ENCODE results near the gene PRELID2.

PRELID2 gene

DNA sequence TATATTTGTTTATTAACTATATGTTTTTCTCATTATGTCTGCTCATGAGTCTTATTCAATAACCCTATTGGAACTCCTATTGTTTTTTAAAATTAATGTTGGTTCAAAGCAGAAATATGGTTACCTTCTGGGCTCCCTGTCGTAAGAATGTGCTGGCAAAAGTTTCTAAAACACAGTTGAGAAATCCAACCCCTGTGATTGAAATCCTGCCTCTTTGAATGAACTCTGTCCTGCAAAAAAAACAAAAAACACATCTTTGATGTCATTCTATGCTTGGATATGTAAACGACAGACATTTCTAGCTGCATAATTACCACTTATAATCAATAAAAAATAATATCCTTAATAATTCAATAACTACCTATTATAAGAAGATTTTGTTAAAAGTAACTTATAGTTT, 38.8 kb downstream of the PRELID2 start:
- no peak for DNase-seq (ENCODE audit: low spot score)

DNA sequence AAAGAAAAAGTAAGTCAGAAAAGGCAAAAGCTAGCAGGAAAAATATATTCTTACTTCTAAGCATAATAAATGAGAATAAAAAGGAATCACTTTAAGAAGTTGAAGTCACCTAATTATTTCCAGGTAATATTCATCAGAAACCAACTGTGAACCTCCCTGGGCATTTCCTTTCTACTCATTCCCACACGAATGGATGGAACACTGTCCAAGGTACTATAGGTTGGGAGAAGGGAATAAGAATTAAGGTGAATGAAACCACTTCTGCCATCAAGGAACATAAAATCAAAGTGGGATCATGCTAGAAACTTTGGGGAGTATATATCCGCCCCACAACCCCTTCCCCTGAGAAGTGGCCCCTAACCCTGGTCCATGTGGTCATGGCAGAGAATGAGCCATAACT, 41.6 kb downstream of the PRELID2 start:
- no peak for DNase-seq (ENCODE audit: low spot score)

DNA sequence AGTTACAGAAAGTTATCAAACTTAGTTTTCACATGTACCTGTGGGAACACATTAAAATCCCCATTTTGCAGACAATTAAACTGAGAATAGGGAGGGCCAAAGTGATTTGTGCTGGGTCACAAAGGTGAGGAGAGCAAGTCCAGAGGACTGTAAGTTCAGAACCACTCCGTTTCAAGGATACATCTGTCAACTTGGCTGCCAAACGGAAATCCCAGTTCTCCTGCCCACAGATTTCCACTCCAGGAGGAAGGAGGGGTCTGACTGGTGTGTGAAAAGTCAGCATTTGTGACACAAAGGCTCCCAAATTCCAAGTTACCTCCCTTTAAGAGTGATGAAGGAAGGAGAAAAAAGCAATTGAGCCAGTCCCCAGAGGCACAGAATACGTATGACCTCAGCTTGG, 42.3 kb downstream of the PRELID2 start:
- no peak for DNase-seq (ENCODE audit: low spot score)

DNA sequence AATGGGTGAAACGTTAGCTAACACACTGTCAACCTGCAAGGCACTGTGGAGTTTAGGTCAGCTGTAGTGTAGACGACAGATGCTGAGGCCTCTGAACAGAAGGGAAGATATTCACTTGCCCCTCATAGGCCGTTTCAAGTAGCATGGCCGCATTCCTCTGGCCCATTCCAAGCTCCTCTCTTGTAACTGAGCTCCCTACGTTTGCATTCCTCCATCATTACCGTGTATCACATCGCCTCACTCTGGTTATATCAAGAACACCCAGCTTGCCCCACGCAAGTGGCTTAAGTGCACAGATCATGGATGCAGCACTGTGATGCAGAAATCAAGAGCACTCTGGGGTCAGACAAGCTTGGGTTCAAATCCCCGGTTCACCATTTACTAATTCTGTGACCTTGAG, 43.3 kb downstream of the PRELID2 start:
- DNase-seq (ENCODE audit: low spot score): no peak

DNA sequence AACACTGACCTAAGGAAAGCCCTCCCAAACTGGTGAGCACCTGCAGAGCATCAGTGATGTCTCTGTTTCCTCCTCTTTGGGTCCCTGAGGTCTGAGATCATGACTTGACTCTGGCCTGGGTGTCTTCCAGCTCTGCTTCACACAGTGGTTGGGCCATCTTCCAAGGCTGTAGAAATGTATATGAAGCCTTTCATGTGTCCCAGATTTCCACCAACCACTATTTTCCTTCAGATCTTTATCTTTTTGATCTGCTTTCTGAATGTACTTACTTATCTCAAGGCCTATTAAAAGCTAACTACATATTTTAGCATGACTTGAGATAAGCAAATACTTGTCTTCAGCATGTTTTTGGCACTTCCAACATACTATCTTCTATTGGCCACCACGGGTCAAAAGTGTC, 47.1 kb downstream of the PRELID2 start:
- DNase-seq (ENCODE audit: low spot score): no peak

DNA sequence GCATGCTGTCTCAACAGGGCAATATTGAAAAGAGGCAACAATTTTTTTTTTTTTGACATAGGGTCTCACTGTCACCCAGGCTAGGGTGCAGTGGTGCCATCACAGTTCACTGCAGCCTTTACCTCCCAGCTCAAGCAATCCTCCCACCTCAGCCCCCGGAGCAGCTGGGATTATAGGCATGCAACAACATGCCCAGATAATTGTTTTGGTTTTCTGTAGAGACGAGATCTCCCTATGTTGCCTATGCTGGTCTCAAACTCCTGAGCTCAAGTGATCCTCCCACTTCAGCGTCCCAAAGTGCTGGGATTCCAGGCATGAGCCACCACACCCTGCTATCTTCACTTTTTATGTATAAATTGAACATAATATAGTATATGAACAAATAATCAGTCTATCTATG, 47.6 kb downstream of the PRELID2 start:
- no peak for DNase-seq (ENCODE audit: low spot score)

DNA sequence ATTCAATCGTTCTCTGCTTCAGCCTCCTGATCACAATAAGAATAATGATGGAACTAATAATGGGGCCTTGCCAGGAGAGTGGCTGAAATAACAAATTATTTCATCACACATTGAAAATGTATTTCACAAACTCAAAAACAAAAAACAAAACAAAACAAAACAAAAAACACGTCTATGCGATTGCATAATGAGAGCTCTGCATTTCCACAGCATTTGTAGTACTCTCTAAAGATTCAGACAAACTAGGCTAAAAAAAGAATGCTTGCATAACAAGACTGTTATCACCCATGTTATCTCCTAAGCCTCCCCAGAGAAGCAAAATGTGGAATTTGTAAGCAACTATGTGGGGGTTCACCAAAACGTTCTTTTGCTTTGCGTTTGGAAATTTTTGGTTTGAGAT, 48.1 kb downstream of the PRELID2 start:
- DNase-seq (ENCODE audit: low spot score): no peak

DNA sequence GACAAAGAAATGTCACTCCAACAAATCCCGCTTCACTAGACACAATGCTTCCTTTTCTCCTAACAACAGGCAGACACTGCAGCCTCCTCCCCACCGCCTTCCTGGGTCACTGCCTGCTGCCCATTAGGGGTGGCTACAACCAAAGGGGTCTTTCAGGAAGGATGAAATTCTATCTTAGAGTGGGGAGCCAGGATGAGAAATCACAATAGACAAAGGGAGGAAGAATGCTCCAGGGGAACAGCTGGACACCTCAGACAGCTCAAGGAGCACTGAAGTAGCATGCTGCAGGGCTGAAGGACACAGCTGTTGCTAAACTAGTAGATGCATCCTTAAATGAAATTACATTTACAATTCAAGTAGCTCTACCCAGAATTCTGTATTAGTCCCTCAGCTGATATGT, 54.2 kb downstream of the PRELID2 start:
- DNase-seq (ENCODE audit: low spot score): no peak

DNA sequence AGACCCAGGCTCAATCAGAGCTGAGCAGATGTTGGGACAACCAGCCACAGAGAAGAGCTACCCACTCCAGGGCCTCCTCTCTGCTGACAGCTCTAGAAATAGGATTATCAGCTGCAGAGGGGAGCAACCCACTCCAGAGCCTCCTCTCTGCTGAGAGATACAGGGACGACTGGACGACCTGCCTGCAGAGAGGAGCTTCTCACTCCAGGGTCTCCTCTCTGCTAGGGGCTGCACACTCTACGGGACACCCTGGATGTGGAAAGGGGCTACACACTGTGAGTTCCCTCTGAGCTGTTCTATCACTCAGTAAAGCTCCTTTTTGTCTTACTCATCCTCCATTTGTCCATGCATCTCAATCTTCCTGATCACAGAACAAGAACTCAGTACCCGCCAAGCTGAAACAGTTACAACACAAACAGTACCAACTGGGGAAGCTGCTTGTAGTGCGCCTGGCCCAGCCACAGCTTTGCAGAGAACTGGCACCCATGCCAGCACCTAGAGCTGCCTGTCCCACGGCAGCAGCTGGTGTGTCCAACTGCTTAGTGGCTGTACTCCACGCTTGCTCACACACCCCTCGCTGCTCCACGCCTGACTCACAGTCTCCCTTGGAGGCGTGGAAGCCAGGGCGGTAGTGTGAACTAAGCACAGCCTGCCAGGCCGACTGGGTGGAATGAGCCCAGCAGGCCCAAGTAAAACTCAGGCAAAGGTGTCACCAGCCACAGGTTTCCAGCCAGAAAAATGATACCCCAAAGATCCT, 56.8 kb downstream of the PRELID2 start:
- no peak for DNase-seq (ENCODE audit: low spot score)

DNA sequence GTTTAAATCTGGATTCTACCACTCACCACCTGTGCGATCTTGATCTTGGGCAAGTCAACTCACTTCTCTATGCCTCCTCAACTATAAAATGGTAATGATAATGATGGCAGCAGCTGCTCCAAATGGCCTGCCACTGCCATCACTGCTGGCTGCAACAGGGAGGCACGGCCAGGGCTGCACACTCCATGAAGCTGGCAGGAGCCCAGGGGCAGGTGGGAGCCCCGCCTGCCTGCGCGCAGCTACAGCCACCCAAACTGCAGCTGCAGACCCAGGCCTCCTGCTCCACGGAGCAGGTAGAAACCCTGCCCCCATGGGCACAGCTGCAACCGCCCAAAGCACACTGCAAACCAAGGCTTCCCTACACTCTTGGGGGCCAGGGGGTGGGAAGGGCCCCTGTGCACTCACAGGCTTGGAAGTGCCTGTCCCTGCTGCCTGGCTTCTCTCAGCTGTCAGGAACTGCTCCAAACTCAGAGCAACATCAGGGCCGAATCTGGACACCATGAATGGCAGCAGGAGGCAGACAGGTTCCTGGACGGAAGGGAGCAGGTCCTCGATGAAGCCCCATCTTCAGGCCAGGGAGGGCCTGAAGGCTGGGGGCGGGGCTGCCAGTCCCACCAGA, 57.6 kb downstream of the PRELID2 start:
- DNase-seq (ENCODE audit: low spot score): no peak

DNA sequence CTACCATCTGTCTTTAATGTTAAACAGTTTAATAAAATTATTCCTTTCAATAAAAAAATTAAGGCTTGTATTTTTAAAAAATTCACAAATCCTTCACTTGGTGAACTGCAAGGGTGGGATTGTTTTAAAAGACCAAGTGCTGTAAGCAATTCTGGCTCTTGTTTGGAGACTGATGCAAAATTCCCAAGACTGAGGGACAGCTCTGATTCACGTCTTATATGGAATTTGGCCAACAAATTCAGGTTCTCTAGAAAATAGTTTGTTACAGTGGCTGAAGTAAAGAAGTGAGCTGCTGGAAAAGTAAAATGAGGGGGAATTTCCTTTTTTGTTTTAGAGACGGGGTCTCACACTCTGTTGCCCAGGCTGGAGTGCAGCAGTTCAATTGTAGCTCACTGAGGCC, 58.3 kb downstream of the PRELID2 start:
- no peak for DNase-seq (ENCODE audit: low spot score)

DNA sequence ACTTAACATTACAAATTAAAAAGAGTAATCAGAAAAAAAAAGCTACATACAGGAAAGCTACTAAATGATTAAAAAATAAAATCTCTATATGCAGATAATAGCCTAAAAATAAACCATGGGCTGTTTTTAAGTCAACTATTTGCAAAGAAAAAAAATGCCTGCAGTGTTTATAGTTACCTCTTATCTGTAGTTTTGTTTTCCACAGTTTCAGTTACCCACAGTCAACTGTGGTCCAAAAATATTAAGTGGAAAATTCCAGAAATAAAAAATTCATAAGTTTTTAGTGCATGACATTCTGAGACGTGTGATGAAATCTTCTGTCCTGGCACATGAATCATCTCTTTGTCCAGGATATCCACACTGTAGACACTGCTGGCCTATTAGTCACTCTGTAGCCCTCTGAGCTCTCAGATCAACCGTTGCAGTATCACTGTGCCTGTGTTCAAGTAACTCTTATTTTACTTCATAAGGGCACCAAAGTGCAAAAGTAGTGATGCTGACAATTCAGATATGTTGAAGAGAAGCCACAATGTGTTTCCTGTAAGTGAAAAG, 59.2 kb downstream of the PRELID2 start:
- DNase-seq (ENCODE audit: low spot score): no peak

DNA sequence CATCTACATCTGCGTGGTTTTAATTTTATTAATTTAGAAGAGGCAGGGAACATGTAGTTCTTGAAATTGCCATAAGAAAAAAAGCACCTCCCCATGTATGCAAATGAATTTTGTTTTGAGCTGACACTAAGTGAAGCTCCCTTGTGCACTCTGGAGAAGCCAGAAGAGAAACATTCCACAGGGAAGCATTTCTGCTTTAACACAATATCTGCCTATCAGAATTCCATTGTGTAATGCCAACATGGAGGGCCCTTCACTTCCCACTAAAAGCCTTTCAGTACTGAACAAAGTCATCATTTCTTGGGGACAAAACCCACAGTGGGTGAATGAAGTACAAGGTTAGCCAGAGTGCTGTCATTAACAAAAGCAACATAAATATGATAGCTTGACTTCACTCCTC, 59.7 kb downstream of the PRELID2 start:
- no peak for DNase-seq (ENCODE audit: low spot score)

DNA sequence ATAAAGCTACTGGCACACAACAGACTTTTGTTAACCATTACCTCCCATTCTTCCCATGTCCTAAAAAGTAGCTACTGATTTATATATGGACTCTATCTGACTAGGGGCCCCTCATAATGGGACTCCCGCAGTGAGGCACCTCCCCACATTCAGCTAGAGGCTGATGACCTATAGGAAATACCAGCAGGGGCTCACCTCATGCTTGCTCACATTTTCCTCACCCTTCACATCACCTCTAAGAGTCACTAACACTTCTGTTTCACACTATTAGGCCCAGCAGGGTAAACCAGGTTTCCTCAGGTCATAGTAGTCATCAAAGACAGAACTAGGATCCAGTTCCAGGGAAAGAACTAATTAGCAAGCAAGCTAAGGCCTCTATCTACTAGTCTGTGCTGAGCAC, 60.7 kb downstream of the PRELID2 start:
- DNase-seq (ENCODE audit: low spot score): no peak

DNA sequence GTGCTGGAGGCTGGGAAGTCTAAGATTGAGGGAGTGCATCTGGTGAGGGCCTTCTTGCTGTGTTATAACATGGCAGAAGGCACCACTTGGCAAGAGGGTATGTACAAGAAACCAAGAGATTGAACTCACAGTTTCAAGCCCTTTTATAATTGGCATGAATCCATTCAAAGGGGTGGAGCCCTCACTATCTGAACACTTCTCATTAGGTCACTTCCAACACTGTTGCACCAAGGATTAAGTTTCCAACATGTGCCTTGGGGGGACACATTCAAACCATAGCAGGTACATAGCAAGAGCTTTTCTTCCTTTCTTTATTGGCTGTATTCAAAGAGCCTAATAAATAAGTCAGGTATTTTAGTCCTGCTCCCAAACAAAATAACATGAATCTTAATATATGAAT, 62.7 kb downstream of the PRELID2 start:
- no peak for DNase-seq (ENCODE audit: low spot score)

DNA sequence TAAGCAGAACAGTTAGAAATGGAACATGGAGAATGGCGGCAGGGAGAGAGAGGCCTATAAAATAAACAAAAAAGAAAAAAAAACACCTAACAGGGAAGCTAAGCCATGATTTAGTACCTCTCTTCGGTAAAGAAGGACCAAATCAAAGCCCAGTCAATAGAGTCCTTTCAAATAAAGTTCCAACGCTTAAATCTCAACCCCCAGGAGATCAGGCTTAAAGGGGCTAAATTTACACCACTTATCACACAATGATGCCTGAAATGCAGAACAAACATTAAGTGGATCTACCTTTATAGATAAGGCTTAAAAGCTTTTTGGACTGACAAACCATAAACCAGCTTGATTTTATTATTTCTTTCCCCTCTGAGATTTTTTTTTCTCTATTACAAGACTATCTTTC, 66.3 kb downstream of the PRELID2 start:
- DNase-seq (ENCODE audit: low spot score): no peak

DNA sequence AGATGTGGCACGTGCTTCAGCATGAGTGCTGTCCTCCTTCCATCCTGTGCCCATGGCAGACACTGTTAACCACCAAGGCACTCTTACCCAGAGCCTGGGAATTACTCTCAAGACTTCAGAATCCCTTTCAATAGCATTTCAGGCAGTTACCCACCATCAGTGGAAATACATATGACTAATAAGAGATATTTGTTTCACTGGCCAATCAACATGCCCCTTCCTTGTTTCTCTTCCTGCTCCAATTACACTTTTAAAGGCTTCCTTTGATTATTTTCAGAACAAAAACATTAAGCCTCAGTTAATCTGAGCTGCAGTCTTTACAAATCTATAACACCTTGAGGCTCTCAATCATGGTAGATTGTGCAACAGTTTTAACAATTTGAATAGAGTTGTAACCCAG, 70.8 kb downstream of the PRELID2 start:
- no peak for DNase-seq (ENCODE audit: low spot score)

DNA sequence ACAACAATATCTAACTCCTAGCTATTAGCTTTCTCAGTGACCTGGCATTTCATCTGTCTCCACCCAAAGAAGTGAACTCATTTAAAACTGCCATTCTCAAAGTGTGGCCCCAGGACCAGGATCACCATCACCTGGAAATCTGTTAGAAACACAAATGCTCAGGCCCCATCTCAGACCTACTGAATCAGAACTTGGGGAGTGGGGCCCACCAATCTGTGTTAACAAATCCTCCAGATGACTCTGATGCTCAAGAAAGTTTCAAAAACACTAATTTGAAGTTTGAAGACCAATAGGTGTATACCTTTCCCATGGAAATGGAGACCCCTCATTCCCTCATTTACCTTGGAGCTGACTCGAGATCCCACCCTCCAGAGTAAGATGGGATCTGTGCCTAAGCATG, 72.3 kb downstream of the PRELID2 start:
- DNase-seq (ENCODE audit: low spot score): no peak

DNA sequence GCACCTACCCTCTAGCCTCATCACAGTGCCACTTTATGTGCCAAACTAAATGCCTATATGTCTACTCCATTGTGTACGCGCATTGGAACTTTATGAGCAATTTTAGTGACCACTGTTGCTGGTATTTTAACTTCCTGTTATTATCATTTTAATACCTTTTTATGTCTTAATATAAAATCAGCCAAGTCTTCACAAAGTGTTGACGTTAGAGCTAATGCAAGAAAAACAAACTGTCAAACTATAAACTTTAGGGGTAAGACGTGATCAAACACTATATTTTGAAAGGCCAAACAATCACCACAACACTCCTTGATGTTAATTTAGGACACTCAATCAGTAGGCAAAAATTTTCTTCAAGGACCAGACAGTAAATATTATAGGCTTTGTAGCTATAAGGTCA, 73.9 kb downstream of the PRELID2 start:
- no peak for DNase-seq (ENCODE audit: low spot score)

DNA sequence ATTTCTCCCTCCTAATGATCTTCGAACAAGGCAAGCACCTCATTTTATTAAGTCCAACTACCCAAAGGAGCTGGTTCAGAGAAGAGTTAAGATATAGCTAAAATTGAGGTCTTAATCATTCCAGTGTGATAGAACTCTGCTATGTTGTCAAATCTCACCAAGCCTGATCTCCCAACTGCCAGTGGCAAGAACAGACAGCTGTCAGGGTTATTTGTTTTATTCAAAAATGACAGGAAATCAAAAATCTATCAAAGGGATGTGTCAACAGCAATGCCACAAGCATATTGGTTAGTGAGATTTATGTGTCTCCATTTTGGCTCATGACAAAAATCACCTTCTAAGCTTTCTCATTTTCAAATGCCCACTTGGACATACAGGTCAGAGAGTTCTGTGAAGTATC, 74.5 kb downstream of the PRELID2 start:
- no peak for DNase-seq (ENCODE audit: low spot score)

DNA sequence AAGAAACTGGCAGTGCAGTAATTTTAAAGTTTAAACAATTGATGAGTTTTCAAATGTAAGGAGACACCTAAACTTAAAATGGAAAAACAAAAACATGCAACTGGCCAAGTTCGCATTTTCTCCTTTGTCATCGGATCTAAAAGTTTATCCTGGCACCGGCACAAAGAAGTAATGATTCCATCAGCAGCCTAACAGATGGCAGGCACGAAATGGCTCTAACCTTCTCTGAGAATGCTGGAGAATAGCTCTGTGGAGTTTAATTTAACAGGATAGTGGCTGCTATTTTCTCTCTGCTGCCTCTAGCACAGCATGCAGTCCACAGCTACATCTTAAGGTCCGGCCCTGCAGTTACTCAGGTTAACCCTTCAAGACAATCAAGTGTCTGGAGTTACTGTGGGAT, 82.2 kb downstream of the PRELID2 start:
- DNase-seq (ENCODE audit: low spot score): no peak

DNA sequence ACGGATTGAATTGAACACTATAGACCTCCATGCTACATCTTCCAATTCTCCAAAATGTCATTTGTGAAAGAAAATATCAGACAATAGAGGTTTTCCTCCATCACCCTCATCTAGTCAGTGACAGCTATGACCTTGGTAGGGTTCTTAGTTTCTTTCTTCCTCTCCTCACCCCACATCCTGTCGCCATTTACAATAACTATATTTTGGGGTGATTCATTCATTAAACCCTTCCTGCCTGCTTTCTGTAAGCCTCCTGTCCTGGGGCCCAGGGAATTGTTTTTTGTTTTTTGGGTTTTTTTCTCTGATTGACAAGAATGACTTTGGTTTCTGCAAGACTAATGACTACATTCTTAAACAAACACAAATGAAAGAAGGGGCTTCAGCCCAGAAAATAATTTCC, 82.6 kb downstream of the PRELID2 start:
- DNase-seq (ENCODE audit: low spot score): no peak

DNA sequence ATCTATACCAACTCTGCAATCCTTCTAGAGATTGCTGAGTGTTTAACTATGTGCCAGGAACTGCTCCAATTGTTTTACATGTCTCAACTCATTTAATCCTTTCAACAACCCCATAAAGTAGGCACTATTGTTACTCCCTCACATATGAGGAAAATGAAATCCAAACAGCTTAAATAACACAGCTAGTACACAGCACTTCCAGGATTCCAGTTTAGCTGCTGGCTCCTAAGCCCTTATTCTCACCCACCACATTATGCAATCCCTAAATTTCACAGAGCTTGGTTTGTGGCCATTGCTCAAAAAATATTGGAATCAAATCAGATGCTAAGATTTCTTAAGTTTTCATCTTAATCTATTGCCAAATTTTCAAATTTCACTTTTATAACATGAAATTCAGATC, 84.9 kb downstream of the PRELID2 start:
- DNase-seq (ENCODE audit: low spot score): no peak

Data from CD4-positive, alpha-beta T cell treated with Interleukin-6 at 100 ng/mL for 8 hours (primary cell).